Loucy (cell line): ENCODE measurements around the gene NEK8.

ENCODE experiments used
- H2AFZ ChIP-seq: fragments of 200-600 bp; sonication (generic); 2 replicates; pipeline ENCODE4 v1.6.0; 2016; ENCODE audit warnings: antibody characterized with exemption, mild to moderate bottlenecking, low read length, moderate library complexity
- H3F3A ChIP-seq: fragments of 200-600 bp; 2 replicates; pipeline ENCODE4 v1.6.0; 2016; ENCODE audit warnings: antibody characterized with exemption, low read depth, mild to moderate bottlenecking
- H3K27me3 ChIP-seq: fragments of 200-600 bp; sonication (generic); 2 replicates; pipeline ENCODE4 v1.6.1; 2014; ENCODE audit warnings: low read length, mild to moderate bottlenecking; ENCODE audit not compliant: insufficient read depth, poor library complexity, severe bottlenecking
- H3K36me3 ChIP-seq: fragments of 200-600 bp; sonication (generic); 2 replicates; pipeline ENCODE4 v1.6.1; 2016; ENCODE audit warnings: low read length; ENCODE audit not compliant: insufficient read depth
- H3K4me1 ChIP-seq: fragments of 200-600 bp; sonication (generic); 2 replicates; pipeline ENCODE4 v1.5.1; 2014; ENCODE audit warnings: low read length, mild to moderate bottlenecking; ENCODE audit not compliant: insufficient read depth, poor library complexity, severe bottlenecking
- H3K4me2 ChIP-seq: fragments of 200-600 bp; sonication (generic); 2 replicates; pipeline ENCODE4 v1.6.0; 2014; ENCODE audit warnings: antibody characterized with exemption, low read length, low read depth, mild to moderate bottlenecking; ENCODE audit not compliant: poor library complexity, severe bottlenecking
- H3K4me3 ChIP-seq: fragments of 200-600 bp; sonication (generic); 2 replicates; pipeline ENCODE4 v1.5.1; 2014; ENCODE audit warnings: low read length, mild to moderate bottlenecking, mixed read lengths; ENCODE audit not compliant: poor library complexity, severe bottlenecking
- H3K79me2 ChIP-seq: fragments of 200-600 bp; sonication (generic); 2 replicates; pipeline ENCODE4 v1.6.1; 2014; ENCODE audit warnings: low read length; ENCODE audit not compliant: insufficient read depth
- H3K9ac ChIP-seq: fragments of 200-600 bp; sonication (generic); 2 replicates; pipeline ENCODE4 v1.6.0; 2014; ENCODE audit warnings: mild to moderate bottlenecking, low read depth, low read length, moderate library complexity; ENCODE audit not compliant: poor library complexity, severe bottlenecking
- H3K9me2 ChIP-seq: fragments of 200-600 bp; sonication (generic); replicated peaks from 2 replicates; pipeline ENCODE4 v1.6.1; 2016; ENCODE audit warnings: low read depth, low read length, mixed read lengths
- H3K9me3 ChIP-seq: fragments of 200-600 bp; sonication (generic); 2 replicates; pipeline ENCODE4 v1.6.1; 2014; ENCODE audit warnings: mild to moderate bottlenecking, antibody characterized with exemption, low read length, low read depth; ENCODE audit not compliant: insufficient read depth
- H4K20me1 ChIP-seq: fragments of 200-600 bp; sonication (generic); 2 replicates; pipeline ENCODE4 v1.6.0; 2014; ENCODE audit warnings: antibody characterized with exemption, low read length, mild to moderate bottlenecking; ENCODE audit not compliant: insufficient read depth, poor library complexity, severe bottlenecking
- CTCF ChIP-seq: fragments of 200-600 bp; sonication (generic); conservative IDR thresholded peaks from 2 replicates; pipeline ENCODE4 v1.5.1; 2014; ENCODE audit warnings: mild to moderate bottlenecking, antibody characterized with exemption, low read length
- EZH2phosphoT487 ChIP-seq: fragments of 200-600 bp; IDR thresholded peaks from 2 replicates; pipeline ENCODE4 v1.6.1; 2018; ENCODE audit warnings: antibody characterized with exemption, mild to moderate bottlenecking, moderate library complexity, borderline replicate concordance

The NEK8 gene

GRCh38 chr17:28747801-28748750 is 19.5 kb downstream of the NEK8 start:
- H2AFZ ChIP-seq, result no peak overlapping the region
- no peaks in the 10 kb centered on the region for H3K9me3 ChIP-seq
- no peak overlapping the region for H3K4me2 ChIP-seq
- peaks cover 40% of the 10 kb centered on the region for H4K20me1 ChIP-seq
- TF ChIP-seq CTCF, result no peak
- TF ChIP-seq EZH2phosphoT487, result no peak
- H3K9me2 ChIP-seq, result no peaks in the 10 kb centered on the region
- H3K4me1 ChIP-seq, result peaks cover 31% of the 10 kb centered on the region
- peaks cover 25% of the 10 kb centered on the region; the same call in 1 of the 2 replicates for H3K36me3 ChIP-seq
- no peak overlapping the region for H3K9ac ChIP-seq
- no peak overlapping the region for H3K4me3 ChIP-seq
- H3K27me3 ChIP-seq, result no peaks in the 10 kb centered on the region
- H3K79me2 ChIP-seq, result peaks cover 44% of the 10 kb centered on the region
- no peaks in the 10 kb centered on the region for H3F3A ChIP-seq

DNA sequence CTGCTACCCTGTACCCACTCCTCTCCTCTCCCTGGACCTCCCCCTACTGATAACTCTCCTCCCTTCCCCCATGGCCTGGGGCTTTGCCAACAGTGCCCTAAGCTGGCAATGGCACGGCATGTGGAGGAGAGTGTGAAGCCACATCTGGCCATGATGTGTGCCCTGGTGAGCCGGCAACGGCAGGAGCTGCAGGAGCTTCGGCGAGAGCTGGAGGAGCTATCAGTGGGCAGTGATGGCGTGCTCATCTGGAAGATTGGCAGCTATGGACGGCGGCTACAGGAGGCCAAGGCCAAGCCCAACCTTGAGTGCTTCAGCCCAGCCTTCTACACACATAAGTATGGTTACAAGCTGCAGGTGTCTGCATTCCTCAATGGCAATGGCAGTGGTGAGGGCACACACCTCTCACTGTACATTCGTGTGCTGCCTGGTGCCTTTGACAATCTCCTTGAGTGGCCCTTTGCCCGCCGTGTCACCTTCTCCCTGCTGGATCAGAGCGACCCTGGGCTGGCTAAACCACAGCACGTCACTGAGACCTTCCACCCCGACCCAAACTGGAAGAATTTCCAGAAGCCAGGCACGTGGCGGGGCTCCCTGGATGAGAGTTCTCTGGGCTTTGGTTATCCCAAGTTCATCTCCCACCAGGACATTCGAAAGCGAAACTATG is 20.4 kb downstream of the NEK8 start:
- peaks cover 24% of the 10 kb centered on the region for H3K4me1 ChIP-seq
- H3K4me3 ChIP-seq, result no peak overlapping the region
- peaks cover 40% of the 10 kb centered on the region for H4K20me1 ChIP-seq
- H3K79me2 ChIP-seq, result peaks cover 43% of the 10 kb centered on the region
- TF ChIP-seq EZH2phosphoT487 (no peak), CTCF (no peak)
- H3K9me2 ChIP-seq, result no peaks in the 10 kb centered on the region
- no peak overlapping the region for H2AFZ ChIP-seq
- H3K4me2 ChIP-seq, result no peak overlapping the region
- H3K9me3 ChIP-seq, result no peaks in the 10 kb centered on the region
- no peak overlapping the region for H3K9ac ChIP-seq
- peaks cover 25% of the 10 kb centered on the region; the same call in 1 of the 2 replicates for H3K36me3 ChIP-seq
- no peaks in the 10 kb centered on the region for H3K27me3 ChIP-seq
- no peaks in the 10 kb centered on the region for H3F3A ChIP-seq

DNA sequence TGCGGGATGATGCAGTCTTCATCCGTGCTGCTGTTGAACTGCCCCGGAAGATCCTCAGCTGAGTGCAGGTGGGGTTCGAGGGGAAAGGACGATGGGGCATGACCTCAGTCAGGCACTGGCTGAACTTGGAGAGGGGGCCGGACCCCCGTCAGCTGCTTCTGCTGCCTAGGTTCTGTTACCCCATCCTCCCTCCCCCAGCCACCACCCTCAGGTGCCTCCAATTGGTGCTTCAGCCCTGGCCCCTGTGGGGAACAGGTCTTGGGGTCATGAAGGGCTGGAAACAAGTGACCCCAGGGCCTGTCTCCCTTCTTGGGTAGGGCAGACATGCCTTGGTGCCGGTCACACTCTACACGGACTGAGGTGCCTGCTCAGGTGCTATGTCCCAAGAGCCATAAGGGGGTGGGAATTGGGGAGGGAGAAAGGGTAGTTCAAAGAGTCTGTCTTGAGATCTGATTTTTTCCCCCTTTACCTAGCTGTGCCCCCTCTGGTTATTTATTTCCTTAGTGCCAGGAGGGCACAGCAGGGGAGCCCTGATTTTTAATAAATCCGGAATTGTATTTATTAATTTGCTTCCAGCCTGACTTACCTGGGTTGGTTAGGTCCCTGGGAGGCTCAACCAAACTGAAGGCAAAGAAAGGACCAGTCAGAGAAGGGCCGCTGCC is 21.1 kb downstream of the NEK8 start:
- peaks cover 25% of the 10 kb centered on the region; the same call in 1 of the 2 replicates for H3K36me3 ChIP-seq

More for the DNA sequence above, 21.1 kb downstream of the NEK8 start:
- H3F3A ChIP-seq, result no peaks in the 10 kb centered on the region
- H3K4me1 ChIP-seq, result peaks cover 24% of the 10 kb centered on the region
- H3K9me2 ChIP-seq, result no peaks in the 10 kb centered on the region
- H3K79me2 ChIP-seq, result peaks cover 37% of the 10 kb centered on the region
- peaks cover 40% of the 10 kb centered on the region for H4K20me1 ChIP-seq
- H3K9me3 ChIP-seq, result no peaks in the 10 kb centered on the region
- TF ChIP-seq CTCF (no peak), EZH2phosphoT487 (no peak)
- no peak overlapping the region for H3K4me2 ChIP-seq
- H3K4me3 ChIP-seq, result no peak overlapping the region
- H2AFZ ChIP-seq, result no peak overlapping the region
- no peak overlapping the region for H3K9ac ChIP-seq
- no peaks in the 10 kb centered on the region for H3K27me3 ChIP-seq
